ENCODE measurements around the gene TMED1.

- no peak for TF ChIP-seq POLR2AphosphoS5 (IDR thresholded peaks at IDR 0.05; ENCODE audit: control insufficient read depth, insufficient read depth, low read depth, low read length)
- TF ChIP-seq ZFX (CRISPR knock-in tag; IDR thresholded peaks at IDR 0.05) = no peak
- TF ChIP-seq ZFP1 (CRISPR knock-in tag; IDR thresholded peaks at IDR 0.05) = no peak
These were observed 38.3 kb downstream of the TMED1 start for GRCh38 chr19:10797541-10798256.

Measured in K562 (cell line).